Measurements from ENCODE around the gene F2R.

GRCh38 chr5:76667495-76667894 lies 48.4 kb upstream of the F2R start:
- TF ChIP-seq CTCF (IDR thresholded peaks at IDR 0.05), result no peak
- TF ChIP-seq EZH2phosphoT487 (IDR thresholded peaks at IDR 0.05), result no peak
- TF ChIP-seq EZH2 (IDR thresholded peaks at IDR 0.05), result no peak
